HepG2 (cell line): ENCODE results near the gene SPIN1. TPM values are rescaled to one million over a fixed set of nuclear protein-coding genes. Genes with fewer than 3 reads are reported as not detected.

Experiments used
- ATAC-seq: fragments of 200-7000 bp; cut with Tn5 transposase; 3 replicates; pipeline ENCODE4 v1.9.1; 2020; ENCODE audit warnings: mild to moderate bottlenecking, moderate library complexity
- BruUV-seq: library from RNA; stranded (reverse); fragments of 400-500 nt; replicated peaks from 2 replicates; lab custom pipeline; 2021; lab: Mats Ljungman, UMichigan
- CTCF ChIA-PET: fragments of 300-600 bp; formaldehyde crosslinking; extraction: SDS; loops from one replicate; lab custom pipeline; 2021; ENCODE audit warnings: low total read pairs, inconsistent platforms, low intra/inter-chr PET ratio; lab: Yijun Ruan, JAX
- POLR2A ChIA-PET: fragments of 350-600 bp; sonication (Branson Sonifier 250); formaldehyde crosslinking; loops from one replicate; lab custom pipeline; 2020; ENCODE audit warnings: antibody characterized with exemption, inconsistent platforms; lab: Yijun Ruan, JAX
- DNase-seq: peaks from one replicate; pipeline ENCODE4 v3.0.0-alpha.2; 2015; ENCODE audit warnings: low spot score
- FAIRE-seq: peaks from 3 replicates; lab custom pipeline; 2011; peaks lifted over from hg19 to GRCh38; lab: Jason Lieb, UNC
- H2AFZ ChIP-seq: one replicate; pipeline ENCODE4 v1.6.1; 2011; ENCODE audit warnings: low read length, inconsistent platforms
- H3K27ac ChIP-seq: fragments of 300-600 bp; 3 replicates; pipeline ENCODE4 v1.8.0; 2011; ENCODE audit warnings: mixed run types, mild to moderate bottlenecking, mixed read lengths, low read length, inconsistent platforms; ENCODE audit not compliant: insufficient read depth; ENCODE audit errors: extremely low read length
- H3K27me3 ChIP-seq, 2 experiments: fragments of 200-600 bp in 1 of 2; 2 replicates in 1 of 2; 3 replicates in 1 of 2; pipeline versions ENCODE4 v1.6.0 to v1.8.0; 2011; ENCODE audit warnings: low read length in 2 of 2, mild to moderate bottlenecking in 2 of 2, moderate library complexity in 2 of 2, inconsistent platforms in 1 of 2; ENCODE audit not compliant: insufficient read depth in 2 of 2, control insufficient read depth in 1 of 2
- H3K36me3 ChIP-seq, 2 experiments: fragments of 200-600 bp in 1 of 2; replicated peaks in 1 of 2; 2 replicates in 1 of 2; 3 replicates in 1 of 2; pipeline versions ENCODE4 v1.5.1 to v1.8.0; 2011; ENCODE audit warnings: low read length in 2 of 2, inconsistent platforms in 1 of 2; ENCODE audit not compliant: insufficient read depth in 2 of 2, control insufficient read depth in 1 of 2
- H3K4me1 ChIP-seq: 2 replicates; pipeline ENCODE4 v1.5.1; 2012; ENCODE audit warnings: low read length, inconsistent platforms; ENCODE audit not compliant: insufficient read depth
- H3K4me2 ChIP-seq: 2 replicates; pipeline ENCODE4 v1.6.0; 2011; ENCODE audit warnings: low read depth, low read length, inconsistent platforms
- H3K4me3 ChIP-seq, 3 experiments: fragments of 200-600 bp in 1 of 3; sonication (generic), shearing (Covaris generic) in 1 of 3; replicated peaks in 1 of 3; 2 replicates each; pipeline ENCODE4 v1.5.1; 2011 to 2016; ENCODE audit warnings: low read length in 3 of 3, inconsistent platforms in 2 of 3, low read depth in 2 of 3, mild to moderate bottlenecking in 2 of 3, control low read depth in 1 of 3, mixed read lengths in 1 of 3; ENCODE audit not compliant: insufficient read depth in 1 of 3
- H3K79me2 ChIP-seq: one replicate; pipeline ENCODE4 v1.6.1; 2011; ENCODE audit warnings: low read length, inconsistent platforms; ENCODE audit not compliant: insufficient read depth
- H3K9ac ChIP-seq: 2 replicates; pipeline ENCODE4 v1.6.0; 2011; ENCODE audit warnings: mild to moderate bottlenecking, low read depth, low read length, inconsistent platforms; ENCODE audit not compliant: insufficient read depth
- H3K9me3 ChIP-seq: 2 replicates; pipeline ENCODE4 v1.5.1; 2012; ENCODE audit warnings: mild to moderate bottlenecking, low read length
- H4K20me1 ChIP-seq: 2 replicates; pipeline ENCODE4 v1.6.0; 2011; ENCODE audit warnings: inconsistent platforms, mild to moderate bottlenecking, low read length, moderate library complexity; ENCODE audit not compliant: insufficient read depth
- BRD4 ChIP-seq: sonication (generic); formaldehyde crosslinking; IDR thresholded peaks from 2 replicates; pipeline ENCODE4 v1.4.0; 2020; ENCODE audit warnings: missing genetic modification reagents
- HNRNPH1 ChIP-seq: fragments of 200-400 bp; formaldehyde crosslinking; optimal IDR thresholded peaks from 2 replicates; pipeline ENCODE3; 2017; ENCODE audit warnings: mild to moderate bottlenecking, low read depth, low read length
- KAT2B ChIP-seq: fragments of 150-350 bp; IDR thresholded peaks from 2 replicates; pipeline ENCODE4 v1.6.1; 2014; ENCODE audit warnings: low read depth, low read length, borderline replicate concordance
- MIER3 ChIP-seq: IDR thresholded peaks from 2 replicates; pipeline ENCODE4 v1.6.1; 2016; ENCODE audit warnings: missing compliant biosample characterization, borderline replicate concordance
- PPARG ChIP-seq: conservative IDR thresholded peaks from 2 replicates; pipeline ENCODE4 v1.6.1; 2016; ENCODE audit warnings: missing biosample characterization, missing genetic modification reagents
- RARA ChIP-seq: IDR thresholded peaks from 2 replicates; pipeline ENCODE4 v1.6.1; 2016; ENCODE audit warnings: missing genetic modification reagents, missing compliant biosample characterization
- RFXAP ChIP-seq: sonication (generic); formaldehyde crosslinking; IDR thresholded peaks from 2 replicates; pipeline ENCODE4 v1.4.0; 2020; ENCODE audit warnings: missing genetic modification reagents, borderline replicate concordance
- ZFAT ChIP-seq: sonication (generic); formaldehyde crosslinking; conservative IDR thresholded peaks from 2 replicates; pipeline ENCODE4 v1.8.1; 2023; ENCODE audit warnings: missing genetic modification reagents, inconsistent platforms
- ZNF251 ChIP-seq: sonication (generic); formaldehyde crosslinking; IDR thresholded peaks from 2 replicates; pipeline ENCODE4 v1.9.0; 2021; ENCODE audit warnings: mild to moderate bottlenecking, missing genetic modification reagents
- ZNF451 ChIP-seq: sonication (generic); formaldehyde crosslinking; IDR thresholded peaks from 2 replicates; pipeline ENCODE4 v1.5.0; 2020; ENCODE audit warnings: mild to moderate bottlenecking, missing genetic modification reagents
- ZNF549 ChIP-seq: sonication (generic); formaldehyde crosslinking; IDR thresholded peaks from 2 replicates; pipeline ENCODE4 v1.5.0; 2020; ENCODE audit warnings: missing genetic modification reagents
- ZNF598 ChIP-seq: sonication (generic); formaldehyde crosslinking; IDR thresholded peaks from 2 replicates; pipeline ENCODE4 v1.5.1; 2020; ENCODE audit warnings: mild to moderate bottlenecking, missing genetic modification reagents, borderline replicate concordance
- ZNF768 ChIP-seq: sonication (generic); formaldehyde crosslinking; IDR thresholded peaks from 2 replicates; pipeline ENCODE4 v1.4.0; 2020; ENCODE audit warnings: missing genetic modification reagents
- WGBS: methylation state at CpG from one replicate; pipeline ENCODE4 v1.1.6; 2017; ENCODE audit warnings: low lambda C conversion rate; 5-methylcytosine and 5-hydroxymethylcytosine counted together
- in situ Hi-C: cut with HindIII; loops from 2 replicates; pipeline ENCODE4 v1.10.0; 2017; ENCODE audit warnings: low pct_unique_long_range_greater_than_20kb; ENCODE audit not compliant: extremely low pct_ligation_motif_present
- intact Hi-C: fragments of 100-400 bp; cut with micrococcal nuclease; formaldehyde crosslinking; loops from one replicate; pipeline ENCODE4 v1.10.0; 2022; ENCODE audit not compliant: unreplicated experiment
- polyA plus RNA-seq, 8 experiments: library from polyadenylated mRNA; depleted of rRNA in 3 of 8; stranded (reverse) in 7 of 8; unstranded in 1 of 8; fragments of >200 nt; fragmentation: Illumina TruSeq in 4 of 8; extraction: Trizol in 4 of 8; gene quantifications; 2 replicates each; pipeline versions ENCODE4 v1.2.1 to v1.2.3, GENCODE V29; 2011 to 2016; ENCODE audit warnings: low read depth in 4 of 8, missing spikeins in 1 of 8, mixed read lengths in 1 of 8; ENCODE audit not compliant: insufficient read depth in 1 of 8
- total RNA-seq, 5 experiments: library from RNA; depleted of rRNA; stranded (reverse); fragments of >200 nt; fragmentation: Illumina TruSeq; extraction: Trizol; gene quantifications; 2 replicates each; pipeline ENCODE4 v1.2.3, GENCODE V29; 2016; ENCODE audit warnings: low read depth in 1 of 5
- TF ChIP-seq, protein P1 (sequence below): sonication (generic); formaldehyde crosslinking; IDR thresholded peaks from 2 replicates; pipeline ENCODE4 v1.4.0; 2020; ENCODE audit warnings: mild to moderate bottlenecking, missing genetic modification reagents
- TF ChIP-seq, protein P2 (sequence below): sonication (generic); formaldehyde crosslinking; IDR thresholded peaks from 2 replicates; pipeline ENCODE4; 2020; ENCODE audit warnings: missing genetic modification reagents, mild to moderate bottlenecking, borderline replicate concordance

The SPIN1 gene
- total and polyA plus RNA-seq, 2 of the 13 experiments (the other 11 are each of a cell fraction or from before 2014, with no cell fraction given) = 20.0 to 24.3 TPM

DNA sequence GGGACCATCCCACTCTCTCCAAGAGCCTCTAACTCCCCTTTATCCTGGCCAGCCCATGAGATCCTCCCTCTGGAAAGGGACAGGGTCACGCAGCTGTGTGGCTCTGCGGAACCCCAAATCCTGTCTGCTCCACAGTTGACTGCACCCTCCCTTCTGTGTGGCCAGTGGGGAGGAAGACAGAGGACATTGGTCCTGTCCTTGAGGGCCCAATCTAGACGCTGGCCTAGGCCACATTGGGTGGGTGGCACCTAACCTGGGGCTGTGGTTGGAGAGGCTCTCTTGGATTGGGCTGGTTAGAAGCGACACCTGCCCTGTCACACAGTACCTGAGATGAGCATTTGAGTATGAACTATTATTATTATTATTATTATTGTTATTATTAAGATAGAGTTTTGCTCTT, 134.1 kb downstream of the SPIN1 start:
- Histone ChIP-seq H3K4me2 (no peak overlapping the region), H3K4me3 (no peak overlapping the region), H3K27ac (no peak overlapping the region), H3K9ac (no peak overlapping the region), H3K79me2 (no peaks in the 10 kb centered on the region), H3K9me3 (no peaks in the 10 kb centered on the region), H3K36me3 (no peaks in the 10 kb centered on the region), H3K27me3 (no peaks in the 10 kb centered on the region), H2AFZ (no peak overlapping the region), H4K20me1 (no peaks in the 10 kb centered on the region), H3K4me1 (peaks cover under 1% of the 10 kb centered on the region; the same call in 1 of the 2 replicates)
- no peak for DNase-seq
- no peak for ATAC-seq
- ChIA-PET POLR2A (no interaction called here), CTCF (no interaction called here)
- FAIRE-seq = no peak
- BruUV-seq = no TSS peak
- WGBS = 62% methylated on average over 4 of the region's 4 CpGs
- no peak for TF ChIP-seq ZFAT (CRISPR knock-in tag)
- no peak for TF ChIP-seq RFXAP
- no peak for TF ChIP-seq PPARG
- TF ChIP-seq ZNF549 (CRISPR knock-in tag) = no peak
- no peak for TF ChIP-seq ZNF768 (CRISPR knock-in tag)
- no peak for TF ChIP-seq KAT2B
- TF ChIP-seq MIER3 = no peak
- TF ChIP-seq, protein P1, sequence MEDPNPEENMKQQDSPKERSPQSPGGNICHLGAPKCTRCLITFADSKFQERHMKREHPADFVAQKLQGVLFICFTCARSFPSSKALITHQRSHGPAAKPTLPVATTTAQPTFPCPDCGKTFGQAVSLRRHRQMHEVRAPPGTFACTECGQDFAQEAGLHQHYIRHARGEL (CRISPR knock-in tag) = no peak
- TF ChIP-seq BRD4 = no peak
- no peak for TF ChIP-seq ZNF251 (CRISPR knock-in tag)
- TF ChIP-seq, protein P2, sequence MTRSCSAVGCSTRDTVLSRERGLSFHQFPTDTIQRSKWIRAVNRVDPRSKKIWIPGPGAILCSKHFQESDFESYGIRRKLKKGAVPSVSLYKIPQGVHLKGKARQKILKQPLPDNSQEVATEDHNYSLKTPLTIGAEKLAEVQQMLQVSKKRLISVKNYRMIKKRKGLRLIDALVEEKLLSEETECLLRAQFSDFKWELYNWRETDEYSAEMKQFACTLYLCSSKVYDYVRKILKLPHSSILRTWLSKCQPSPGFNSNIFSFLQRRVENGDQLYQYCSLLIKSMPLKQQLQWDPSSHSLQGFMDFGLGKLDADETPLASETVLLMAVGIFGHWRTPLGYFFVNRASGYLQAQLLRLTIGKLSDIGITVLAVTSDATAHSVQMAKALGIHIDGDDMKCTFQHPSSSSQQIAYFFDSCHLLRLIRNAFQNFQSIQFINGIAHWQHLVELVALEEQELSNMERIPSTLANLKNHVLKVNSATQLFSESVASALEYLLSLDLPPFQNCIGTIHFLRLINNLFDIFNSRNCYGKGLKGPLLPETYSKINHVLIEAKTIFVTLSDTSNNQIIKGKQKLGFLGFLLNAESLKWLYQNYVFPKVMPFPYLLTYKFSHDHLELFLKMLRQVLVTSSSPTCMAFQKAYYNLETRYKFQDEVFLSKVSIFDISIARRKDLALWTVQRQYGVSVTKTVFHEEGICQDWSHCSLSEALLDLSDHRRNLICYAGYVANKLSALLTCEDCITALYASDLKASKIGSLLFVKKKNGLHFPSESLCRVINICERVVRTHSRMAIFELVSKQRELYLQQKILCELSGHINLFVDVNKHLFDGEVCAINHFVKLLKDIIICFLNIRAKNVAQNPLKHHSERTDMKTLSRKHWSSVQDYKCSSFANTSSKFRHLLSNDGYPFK (CRISPR knock-in tag) = no peak
- no peak for TF ChIP-seq ZNF598
- no peak for TF ChIP-seq HNRNPH1
- TF ChIP-seq ZNF451 (CRISPR knock-in tag) = no peak
- TF ChIP-seq RARA (CRISPR knock-in tag) = no peak
- intact Hi-C loops (no loop called here), in situ Hi-C loops (no loop called here)
